Neuronal stem cell (in vitro differentiated cells): ENCODE measurements around the gene GIT2.

Source experiments
- DNase-seq: peaks from one replicate; pipeline ENCODE4 v3.0.0-alpha.2; 2013; ENCODE audit warnings: low spot score
- H2AFZ ChIP-seq: one replicate; pipeline ENCODE4 v1.6.1; 2013; ENCODE audit warnings: mild to moderate bottlenecking, low read length, inconsistent platforms
- H2AK5ac ChIP-seq: 2 replicates; pipeline ENCODE4 v1.6.1; 2013; ENCODE audit warnings: low read depth, mild to moderate bottlenecking, inconsistent platforms, low read length, moderate library complexity, mixed read lengths
- H2BK120ac ChIP-seq: 2 replicates; pipeline ENCODE4 v1.6.1; 2013; ENCODE audit warnings: low read depth, mild to moderate bottlenecking, inconsistent platforms, low read length, moderate library complexity, mixed read lengths
- H2BK12ac ChIP-seq: one replicate; pipeline ENCODE4 v1.6.1; 2013; ENCODE audit warnings: low read length, inconsistent platforms
- H2BK15ac ChIP-seq: 2 replicates; pipeline ENCODE4 v1.6.1; 2013; ENCODE audit warnings: mild to moderate bottlenecking, low read length, inconsistent platforms, mixed read lengths
- H2BK5ac ChIP-seq: one replicate; pipeline ENCODE4 v1.6.1; 2013; ENCODE audit warnings: inconsistent platforms, mild to moderate bottlenecking, low read length, moderate library complexity
- H3K14ac ChIP-seq: one replicate; pipeline ENCODE4 v1.6.1; 2013; ENCODE audit warnings: low read length, inconsistent platforms
- H3K18ac ChIP-seq: 2 replicates; pipeline ENCODE4 v1.6.1; 2013; ENCODE audit warnings: low read length, inconsistent platforms
- H3K23ac ChIP-seq: 2 replicates; pipeline ENCODE4 v1.6.1; 2013; ENCODE audit warnings: low read depth, mild to moderate bottlenecking, mixed read lengths, low read length, inconsistent platforms; ENCODE audit not compliant: poor library complexity
- H3K27ac ChIP-seq: replicated peaks from 3 replicates; pipeline ENCODE4 v1.5.1; 2013; ENCODE audit warnings: low read length, inconsistent platforms
- H3K27me3 ChIP-seq, 3 experiments: 2 replicates each; pipeline ENCODE4 v1.6.1; 2013; ENCODE audit warnings: low read length in 3 of 3, mild to moderate bottlenecking in 2 of 3, inconsistent platforms in 1 of 3, low read depth in 1 of 3, mixed read lengths in 1 of 3, moderate library complexity in 1 of 3; ENCODE audit not compliant: control insufficient read depth in 3 of 3, insufficient read depth in 3 of 3
- H3K36me3 ChIP-seq, 2 donors: replicated peaks in 1 of 2; 2 replicates each; pipeline ENCODE4 v1.6.1; 2013; ENCODE audit warnings: low read length in 2 of 2; ENCODE audit not compliant: control insufficient read depth in 2 of 2, insufficient read depth in 2 of 2
- H3K4ac ChIP-seq: 2 replicates; pipeline ENCODE4 v1.6.1; 2013; ENCODE audit warnings: inconsistent platforms, mild to moderate bottlenecking, low read length, moderate library complexity
- H3K4me1 ChIP-seq, 2 donors: 1 replicate in 1 of 2; 2 replicates in 1 of 2; pipeline ENCODE4 v1.6.1; 2013; ENCODE audit warnings: low read length in 2 of 2, low read depth in 1 of 2; ENCODE audit not compliant: control insufficient read depth in 2 of 2, insufficient read depth in 1 of 2
- H3K4me2 ChIP-seq: one replicate; pipeline ENCODE4 v1.6.1; 2013; ENCODE audit warnings: mild to moderate bottlenecking, low read length, inconsistent platforms; ENCODE audit not compliant: insufficient read depth, poor library complexity, severe bottlenecking
- H3K4me3 ChIP-seq, 2 donors: 2 replicates each; pipeline ENCODE4 v1.5.1; 2013; ENCODE audit warnings: low read length in 2 of 2, mild to moderate bottlenecking in 2 of 2, inconsistent platforms in 1 of 2, moderate library complexity in 1 of 2
- H3K79me1 ChIP-seq: one replicate; pipeline ENCODE4 v1.6.1; 2013; ENCODE audit warnings: low read depth, mild to moderate bottlenecking, inconsistent platforms, low read length, moderate library complexity
- H3K9ac ChIP-seq: one replicate; pipeline ENCODE4 v1.6.1; 2013; ENCODE audit warnings: mild to moderate bottlenecking, low read depth, low read length, inconsistent platforms; ENCODE audit not compliant: poor library complexity
- H3K9me3 ChIP-seq, 2 donors: replicated peaks in 1 of 2; 2 replicates each; pipeline versions ENCODE3 to v1.6.1; 2013; ENCODE audit warnings: low read length in 2 of 2, mild to moderate bottlenecking in 2 of 2, inconsistent platforms in 1 of 2, low read depth in 1 of 2, mixed read lengths in 1 of 2, moderate library complexity in 1 of 2; ENCODE audit not compliant: control insufficient read depth in 2 of 2, insufficient read depth in 1 of 2
- H4K8ac ChIP-seq: one replicate; pipeline ENCODE4 v1.6.1; 2013; ENCODE audit warnings: low read depth, mild to moderate bottlenecking, inconsistent platforms, low read length, moderate library complexity
- H4K91ac ChIP-seq: one replicate; pipeline ENCODE4 v1.6.1; 2013; ENCODE audit warnings: low read length, low read depth, mild to moderate bottlenecking, inconsistent platforms; ENCODE audit not compliant: poor library complexity
- WGBS, 2 donors: extraction: QIAGEN DNeasy Blood & Tissue Kit; methylation state at CpG; one replicate each; pipeline ENCODE4 v1.1.7; 2013; ENCODE audit warnings: missing lambda C conversion rate in 2 of 2, mixed read lengths in 1 of 2; ENCODE audit not compliant: insufficient read length in 2 of 2, insufficient replicate concordance in 1 of 2; ENCODE audit errors: extremely low coverage in 2 of 2; 5-methylcytosine and 5-hydroxymethylcytosine counted together

Gene GIT2

GRCh38 chr12:109883461-109883860, 112.7 kb downstream of the GIT2 start:
- Histone ChIP-seq H3K27me3 (peaks cover 0 to 15% (median 10%) of the 10 kb centered on the region in 3 experiments), H3K4me1 (peaks cover 10 to 11% of the 10 kb centered on the region in 2 donors), H3K4ac (no peak overlapping the region), H3K4me3 (no peak overlapping the region), H3K79me1 (peaks cover 5% of the 10 kb centered on the region), H3K14ac (no peak overlapping the region), H2AK5ac (no peak overlapping the region), H3K9me3 (no peaks in the 10 kb centered on the region), H2BK120ac (no peak overlapping the region), H2BK5ac (no peak overlapping the region), H2BK12ac (no peak overlapping the region), H4K91ac (no peak overlapping the region), H3K23ac (no peak overlapping the region), H3K18ac (no peak overlapping the region), H3K4me2 (no peak overlapping the region), H3K9ac (no peak overlapping the region), H3K36me3 (no peaks in the 10 kb centered on the region), H2BK15ac (no peak overlapping the region), H2AFZ (no peak overlapping the region), H3K27ac (no peak overlapping the region), H4K8ac (no peak overlapping the region)
- WGBS, 2 donors: no CpG with 5 or more reads among the region's 4 CpGs
- DNase-seq: no peak

GRCh38 chr12:109881752-109882151, 114.4 kb downstream of the GIT2 start:
- H2BK5ac ChIP-seq: no peak overlapping the region
- no peak overlapping the region for H3K18ac ChIP-seq
- no peak overlapping the region for H3K14ac ChIP-seq
- no peak overlapping the region for H2BK120ac ChIP-seq
- H3K4ac ChIP-seq: no peak overlapping the region
- no peak overlapping the region for H4K8ac ChIP-seq
- H3K4me2 ChIP-seq: no peak overlapping the region
- DNase-seq: no peak
- no peak overlapping the region for H3K9ac ChIP-seq
- peaks cover 0 to 10% (median 10%) of the 10 kb centered on the region in 3 experiments for H3K27me3 ChIP-seq
- H3K4me3 ChIP-seq: no peak overlapping the region
- H3K36me3 ChIP-seq: no peaks in the 10 kb centered on the region
- H3K4me1 ChIP-seq: peaks cover 10 to 14% of the 10 kb centered on the region in 2 donors
- H3K27ac ChIP-seq: no peak overlapping the region
- no CpG with 5 or more reads among the region's 2 CpGs for WGBS, 2 donors
- H3K23ac ChIP-seq: no peak overlapping the region
- H4K91ac ChIP-seq: no peak overlapping the region
- H2AK5ac ChIP-seq: no peak overlapping the region
- H3K79me1 ChIP-seq: peaks cover 5% of the 10 kb centered on the region
- H2AFZ ChIP-seq: peak overlapping the region; percentile 99
- no peak overlapping the region for H2BK15ac ChIP-seq
- no peak overlapping the region for H2BK12ac ChIP-seq
- H3K9me3 ChIP-seq: no peaks in the 10 kb centered on the region

- Histone ChIP-seq H2BK12ac (no peak overlapping the region), H2AK5ac (no peak overlapping the region), H3K9me3 (no peaks in the 10 kb centered on the region), H3K23ac (no peak overlapping the region), H3K4me2 (peak overlapping the region; percentile 61), H3K4ac (no peak overlapping the region), H3K27ac (no peak overlapping the region), H3K27me3 (peaks cover 0 to 10% (median 10%) of the 10 kb centered on the region in 3 experiments), H2BK120ac (no peak overlapping the region), H3K4me3 (peak overlapping the region; percentile 79 to 86), H2BK5ac (no peak overlapping the region), H4K8ac (no peak overlapping the region), H3K36me3 (no peaks in the 10 kb centered on the region), H3K18ac (no peak overlapping the region), H3K9ac (no peak overlapping the region), H3K4me1 (peaks cover 10 to 14% of the 10 kb centered on the region in 2 donors), H3K14ac (no peak overlapping the region), H2AFZ (peak overlapping the region; percentile 99), H3K79me1 (peaks cover 5% of the 10 kb centered on the region), H4K91ac (no peak overlapping the region), H2BK15ac (no peak overlapping the region)
- no peak for DNase-seq
- no CpG with 5 or more reads among the region's 9 CpGs for WGBS, 2 donors
Measured at GRCh38 chr12:109880938-109881337, 115.2 kb downstream of the GIT2 start.

GRCh38 chr12:109880043-109880931, 115.9 kb downstream of the GIT2 start, which contains the start of gene GLTP:
GLTP (minus strand) TSS chr12:109880541; CDS start chr12:109880374, 167 bp downstream.
- no peak within 1 kb of the TSS for H2BK120ac ChIP-seq
- DNase-seq: peak; percentile 83
- WGBS, 2 donors: no CpG with 5 or more reads among the region's 92 CpGs
- peaks cover 0 to 10% (median 10%) of the 10 kb centered on the region in 3 experiments for H3K27me3 ChIP-seq
- H3K14ac ChIP-seq: peak within 1 kb of the TSS; percentile 90
- no peak within 1 kb of the TSS for H2BK5ac ChIP-seq
- H3K4me1 ChIP-seq: peaks cover 10 to 14% of the 10 kb centered on the region in 2 donors
- peak within 1 kb of the TSS; percentile 99 for H2AFZ ChIP-seq
- H3K36me3 ChIP-seq: no peaks in the 10 kb centered on the region
- H3K4me2 ChIP-seq: peak within 1 kb of the TSS; percentile 83
- H3K23ac ChIP-seq: peak within 1 kb of the TSS; percentile 25
- H3K4ac ChIP-seq: no peak within 1 kb of the TSS
- H3K4me3 ChIP-seq: peak within 1 kb of the TSS; percentile 86 to 92
- peak within 1 kb of the TSS; percentile 96 for H3K18ac ChIP-seq
- no peak within 1 kb of the TSS for H3K27ac ChIP-seq
- peak within 1 kb of the TSS; percentile 97 for H3K9ac ChIP-seq
- no peak within 1 kb of the TSS for H2AK5ac ChIP-seq
- no peak within 1 kb of the TSS for H4K91ac ChIP-seq
- peaks cover 5% of the 10 kb centered on the region for H3K79me1 ChIP-seq
- H2BK15ac ChIP-seq: no peak within 1 kb of the TSS
- H4K8ac ChIP-seq: no peak within 1 kb of the TSS
- no peaks in the 10 kb centered on the region for H3K9me3 ChIP-seq
- H2BK12ac ChIP-seq: no peak within 1 kb of the TSS
